Astrocyte of the cerebellum (primary cell): ENCODE measurements around the gene SMG6.

ENCODE experiments used
- DNase-seq: peaks from one replicate; pipeline ENCODE4 v3.0.0-alpha.2; 2011; ENCODE audit warnings: low read depth
- H3K4me3 ChIP-seq: 2 replicates; pipeline ENCODE4 v1.5.1; 2011; ENCODE audit warnings: mild to moderate bottlenecking, low read depth, low read length, moderate library complexity
- CTCF ChIP-seq: IDR thresholded peaks from 2 replicates; pipeline ENCODE4 v1.5.1; 2012; ENCODE audit warnings: low read length, low read depth, moderate library complexity, mild to moderate bottlenecking; ENCODE audit errors: missing control alignments
- in situ Hi-C: cut with HindIII; loops from 2 replicates; pipeline ENCODE4 v1.10.0; 2017; ENCODE audit warnings: low sequenced_read_pairs

SMG6 gene

DNA sequence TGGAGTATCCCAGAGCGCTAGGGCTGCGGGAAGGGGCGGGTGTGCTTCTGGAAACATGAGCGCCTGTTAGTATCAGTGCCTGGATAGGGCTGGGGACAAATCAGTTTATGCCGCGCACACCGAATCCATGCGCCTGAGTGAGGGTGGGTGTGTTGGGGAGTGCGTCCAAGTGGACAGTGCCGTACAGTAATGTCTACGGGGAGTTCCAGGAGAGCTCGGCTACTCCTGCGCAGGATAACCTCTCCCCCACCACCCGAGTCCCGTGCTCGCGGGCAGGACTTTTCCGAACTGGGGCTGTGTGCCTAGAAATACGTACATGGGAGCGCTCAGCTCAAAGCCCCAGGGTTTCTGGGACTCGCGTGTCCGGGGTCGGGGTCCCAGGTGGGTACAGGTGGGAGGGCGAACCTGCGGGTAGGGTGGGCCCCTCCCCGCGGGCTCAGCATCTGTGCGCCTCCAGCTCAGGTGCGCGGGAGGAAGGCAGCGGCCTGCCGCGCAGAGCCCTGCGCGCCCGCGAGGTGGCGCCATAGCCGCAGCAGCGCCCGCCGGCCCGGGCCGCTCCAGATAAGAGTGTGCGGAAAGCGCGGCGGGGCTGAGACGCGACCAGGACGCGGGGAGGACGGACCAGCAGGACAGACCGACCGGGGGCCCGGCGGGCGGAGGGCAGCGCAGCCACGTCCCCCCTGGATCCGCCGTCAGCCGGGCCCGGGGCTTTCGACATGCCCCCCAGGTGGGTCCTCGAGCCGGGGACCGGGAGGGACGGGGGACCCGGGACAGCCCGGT, 248.9 kb downstream of the SMG6 start, which contains the start of gene HIC1:
TSS of gene HIC1 (plus strand) at position 592 of the 780 bp plus-strand sequence. CDS start 1,588 bp downstream, outside the sequence.
- in situ Hi-C loops, result no loop called here
- TF ChIP-seq CTCF, result peak; percentile 75
- H3K4me3 ChIP-seq, result peak within 1 kb of the TSS; percentile 62
- no peak for DNase-seq

DNA sequence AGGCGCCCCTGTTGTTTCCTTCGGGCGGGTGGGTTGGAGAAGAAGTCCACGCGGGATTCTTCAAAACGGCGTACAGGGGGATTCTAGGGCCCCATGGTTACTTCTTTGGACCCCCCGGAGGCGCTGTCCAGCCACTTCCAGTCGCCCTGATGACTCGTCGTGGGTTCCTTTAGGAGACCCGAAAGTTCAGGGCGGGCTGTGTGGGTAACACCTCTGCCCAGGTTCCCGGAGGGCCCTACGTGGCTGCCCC, 249.4 kb downstream of the SMG6 start:
- in situ Hi-C loops, result no loop called here
- no peak for TF ChIP-seq CTCF
- no peak for DNase-seq
- peak overlapping the region; percentile 62 for H3K4me3 ChIP-seq

GRCh38 chr17:2053380-2054261, 250.0 kb downstream of the SMG6 start:
- in situ Hi-C loops, result no loop called here
- DNase-seq, result no peak
- peak; percentile 60 for TF ChIP-seq CTCF
- H3K4me3 ChIP-seq, result peak overlapping the region; percentile 62

- no peak for TF ChIP-seq CTCF
- DNase-seq, result no peak
- H3K4me3 ChIP-seq, result no peak overlapping the region
- in situ Hi-C loops, result no loop called here
Observed at GRCh38 chr17:2051933-2052559, 251.5 kb downstream of the SMG6 start.

GRCh38 chr17:2051061-2051932, 252.3 kb downstream of the SMG6 start:
- DNase-seq, result no peak
- TF ChIP-seq CTCF, result no peak
- in situ Hi-C loops, result no loop called here
- H3K4me3 ChIP-seq, result peak overlapping the region; percentile 38
